TTC549 (cell line): ENCODE data around the gene AAMP.

Source experiments
- FAIRE-seq: peaks from 2 replicates; lab custom pipeline; 2012; peaks lifted over from hg19 to GRCh38; lab: Jason Lieb, UNC

Gene AAMP

DNA sequence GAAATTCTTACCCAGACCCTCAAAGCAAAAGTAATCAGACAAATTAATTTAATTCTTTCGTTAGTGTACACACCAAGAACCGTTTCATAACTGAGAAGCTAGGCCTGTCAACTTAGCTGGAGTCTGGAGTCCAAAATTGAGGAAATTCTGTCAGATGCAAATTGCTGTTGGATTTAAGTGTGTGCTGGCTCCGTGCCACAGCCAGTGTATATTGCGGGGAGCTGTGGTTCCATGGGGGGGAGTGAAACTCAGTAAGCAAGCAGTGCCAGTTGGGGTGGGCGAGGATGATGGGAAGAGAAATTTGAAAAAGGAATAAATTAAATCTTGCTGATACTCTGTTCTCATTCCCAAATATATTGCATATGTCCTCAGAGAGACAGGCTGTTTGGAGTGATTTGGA, 48.9 kb downstream of the AAMP start:
- no peak for FAIRE-seq

DNA sequence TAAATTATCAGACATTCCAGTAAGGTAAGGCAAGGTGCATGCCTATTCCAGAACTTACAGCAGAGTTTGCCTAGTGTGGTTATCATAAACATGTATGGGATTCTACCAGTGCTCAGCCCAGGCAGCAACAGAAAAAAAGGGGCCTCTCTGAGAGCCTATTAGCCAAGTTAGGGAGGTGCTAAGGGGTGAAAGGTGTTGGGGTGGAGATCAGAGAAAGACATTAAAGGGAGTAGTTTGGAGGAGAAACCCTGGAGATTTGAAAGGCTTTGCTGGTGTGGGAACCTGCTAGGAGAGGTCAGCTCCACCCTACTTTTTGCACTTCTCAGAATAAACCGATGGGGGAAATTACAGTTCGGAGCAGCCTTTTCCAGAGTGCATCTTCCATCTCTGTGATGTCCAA, 50.0 kb downstream of the AAMP start:
- FAIRE-seq, result no peak

DNA sequence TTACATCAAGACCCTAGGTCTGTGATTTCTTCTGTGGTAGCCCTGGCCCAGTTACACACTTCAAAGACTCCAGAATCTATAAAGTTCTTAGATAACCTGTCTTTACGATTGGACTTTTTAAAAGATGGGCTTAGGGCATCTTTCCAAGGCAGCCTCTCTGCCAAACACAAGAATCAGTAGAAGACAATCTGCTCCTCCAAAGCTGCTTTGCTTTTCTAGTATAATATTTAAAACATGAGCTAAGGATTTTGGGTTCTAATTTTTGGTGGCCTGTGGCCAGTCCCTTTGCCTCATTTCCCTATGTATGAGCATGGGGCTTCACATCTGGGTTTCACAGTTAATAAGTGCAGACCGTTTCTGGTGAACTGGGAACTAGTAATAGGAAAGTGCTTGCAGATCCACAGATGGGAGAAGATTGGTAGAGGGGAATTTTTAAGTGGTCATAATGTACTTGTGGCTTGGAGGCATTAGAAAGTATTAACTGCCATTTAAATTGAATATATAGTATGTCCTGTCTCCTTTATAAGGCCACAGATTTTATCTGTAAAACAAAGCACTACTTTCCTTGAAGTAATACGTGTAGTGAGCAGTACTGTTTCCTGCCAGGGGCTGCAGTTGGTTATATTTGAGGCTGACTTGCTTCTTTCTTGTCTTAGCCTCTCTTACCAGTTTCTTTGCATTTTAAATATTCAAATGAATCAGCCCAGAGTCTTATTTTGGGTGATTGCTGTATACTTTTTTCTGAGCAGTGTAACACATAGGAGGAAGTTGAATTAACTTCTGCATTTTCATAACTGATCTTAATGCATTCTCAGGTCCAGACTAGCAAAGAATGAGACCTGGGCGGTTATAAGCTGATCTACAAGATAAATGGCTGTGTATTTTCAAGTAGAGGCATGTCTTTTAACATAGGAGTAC, 51.4 kb downstream of the AAMP start:
- FAIRE-seq, result no peak

DNA sequence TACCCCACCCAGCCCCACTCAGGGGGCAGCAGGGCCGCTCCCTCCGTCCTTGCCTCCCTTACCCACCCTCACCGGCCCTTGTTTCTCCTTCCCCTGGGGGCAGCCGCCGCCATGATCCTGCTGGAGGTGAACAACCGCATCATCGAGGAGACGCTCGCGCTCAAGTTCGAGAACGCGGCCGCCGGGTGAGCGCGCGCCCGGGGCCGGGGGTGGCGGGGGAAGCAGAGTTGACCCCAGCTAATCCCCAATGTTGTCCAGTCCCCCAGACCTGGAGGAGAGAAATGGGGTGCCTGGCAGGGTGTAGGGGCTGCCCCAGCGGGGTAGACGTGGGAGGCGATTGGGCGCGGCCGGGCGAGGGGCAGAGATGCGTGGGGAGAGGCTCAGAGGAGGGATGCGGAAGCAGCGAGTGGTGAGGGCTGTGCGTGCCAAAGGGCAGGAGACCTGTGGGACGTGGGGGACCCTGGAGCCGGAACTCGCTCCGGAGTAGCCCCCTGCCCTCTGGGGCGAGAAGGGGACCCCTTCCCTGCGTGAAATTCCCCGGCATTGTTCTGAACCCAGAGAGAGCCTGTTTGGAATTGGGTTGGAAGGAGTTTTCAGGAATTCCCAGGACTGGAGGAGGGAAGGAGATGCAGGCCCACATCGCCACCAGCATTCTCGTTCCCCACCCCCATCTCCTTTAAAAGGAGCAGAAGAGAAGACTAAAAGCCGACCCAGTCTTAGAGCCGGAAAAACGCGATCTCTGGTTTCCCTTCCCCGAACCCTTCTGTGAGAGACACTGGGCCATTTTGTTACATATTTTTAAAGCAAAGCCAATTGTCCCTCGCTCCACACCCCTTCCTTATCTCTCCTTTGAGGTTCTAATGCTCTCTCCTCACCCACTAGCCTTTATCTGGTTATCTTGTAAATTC, 52.3 kb downstream of the AAMP start:
- no peak for FAIRE-seq

DNA sequence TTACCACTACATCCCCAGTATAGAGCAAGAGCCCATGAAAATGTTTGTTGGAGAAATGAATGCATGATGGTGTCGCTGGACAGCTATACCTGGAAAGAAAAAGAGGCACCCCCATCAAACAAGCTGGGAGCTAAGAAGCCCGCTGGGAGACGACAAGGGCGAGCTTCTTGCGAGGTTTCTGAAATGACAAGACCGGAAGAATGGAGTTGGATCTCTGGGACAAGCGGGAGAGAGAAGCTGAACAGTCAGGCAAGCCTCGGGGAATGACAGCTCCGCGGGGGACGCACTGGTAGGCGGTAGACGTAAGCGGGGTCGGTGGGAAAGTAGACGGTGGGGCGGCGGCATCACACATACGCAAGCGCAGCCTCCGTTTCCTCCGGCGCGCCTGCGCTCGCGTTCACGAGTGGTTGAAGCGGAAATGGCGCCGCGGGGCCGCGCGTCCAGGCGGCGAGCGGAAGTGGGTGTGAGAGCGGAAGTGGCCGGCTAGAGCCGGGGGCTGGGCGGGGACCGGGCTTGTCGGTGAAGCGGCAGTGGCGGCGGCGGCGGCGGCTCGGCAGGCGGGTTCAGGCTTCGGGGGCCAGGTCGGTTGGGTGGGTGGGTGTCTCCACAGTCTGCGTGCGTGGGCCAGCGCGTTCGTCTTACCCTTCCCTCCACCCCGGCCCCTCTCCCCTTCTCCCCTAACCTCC, 53.1 kb downstream of the AAMP start, which contains the start of gene ARPC2:
ARPC2 (plus strand) TSS at position 516 of the 686 bp plus-strand sequence. CDS start 282 bp downstream, outside the sequence.
- no peak for FAIRE-seq

DNA sequence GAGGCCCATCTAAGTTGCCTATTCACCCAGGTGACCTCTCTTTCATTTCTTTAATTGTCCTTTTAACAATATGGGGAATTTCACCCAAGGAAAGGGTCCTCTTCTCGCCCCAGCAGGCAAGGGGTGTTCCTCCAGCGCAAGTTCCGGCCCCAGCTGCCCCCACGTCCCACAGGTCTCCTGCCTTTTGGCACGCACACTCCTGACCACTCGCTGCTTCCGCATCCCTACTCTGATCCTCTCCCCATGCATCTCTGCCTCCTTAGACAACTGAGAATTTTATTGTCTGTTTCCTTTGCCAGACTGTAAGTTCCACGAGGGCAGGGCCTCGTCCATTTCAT, 53.6 kb downstream of the AAMP start:
- no peak for FAIRE-seq
